Right lobe of liver (tissue), 6 donors: Measurements from ENCODE around the gene GFI1. TPM values are rescaled to one million over a fixed set of nuclear protein-coding genes. Genes with fewer than 3 reads are reported as not detected.

ENCODE experiments used
- ATAC-seq, 4 donors: fragments of 200-7000 bp; cut with Tn5 transposase; one replicate each; pipeline ENCODE4 v1.9.1; 2020; ENCODE audit warnings: mild to moderate bottlenecking in 4 of 4, moderate library complexity in 4 of 4
- DNase-seq, 3 donors: peaks; one replicate each; pipeline ENCODE4 v3.0.0-alpha.2; 2020
- H3K27ac ChIP-seq, 3 donors: fragments of 200-600 bp; one replicate each; pipeline ENCODE4 v1.8.0; 2022
- H3K27me3 ChIP-seq, 2 donors: fragments of 200-600 bp; one replicate each; pipeline ENCODE4 v1.8.0; 2022
- H3K36me3 ChIP-seq, 4 donors: fragments of 200-600 bp; sonication (generic) in 1 of 4; one replicate each; pipeline versions ENCODE4 v1.5.1 to v1.8.0; 2017 to 2022; ENCODE audit warnings: control low read depth in 1 of 4
- H3K4me1 ChIP-seq, 4 donors: fragments of 200-600 bp; sonication (generic) in 1 of 4; one replicate each; pipeline versions ENCODE4 v1.5.1 to v1.8.0; 2017 to 2022; ENCODE audit warnings: control low read depth in 1 of 4
- H3K4me3 ChIP-seq, 3 donors: fragments of 200-600 bp; one replicate each; pipeline ENCODE4 v1.8.0; 2022
- H3K9me3 ChIP-seq, 4 donors: fragments of 200-600 bp; sonication (generic) in 1 of 4; one replicate each; pipeline versions ENCODE4 v1.5.1 to v1.8.0; 2017 to 2022; ENCODE audit warnings: control low read depth in 1 of 4
- CTCF ChIP-seq, 4 donors: fragments of 200-600 bp in 3 of 4; fragments of 450-650 bp in 1 of 4; IDR thresholded peaks; one replicate each; pipeline versions ENCODE4 v1.5.1 to v1.8.0; 2016 to 2022; ENCODE audit warnings: antibody characterized with exemption in 4 of 4, mild to moderate bottlenecking in 2 of 4
- POLR2A ChIP-seq: fragments of 450-650 bp; IDR thresholded peaks from one replicate; pipeline ENCODE4 v1.6.1; 2017; ENCODE audit warnings: antibody characterized with exemption, mild to moderate bottlenecking
- WGBS: methylation state at CpG from one replicate; pipeline ENCODE4 v1.1.6; 2018; ENCODE audit warnings: low coverage, low lambda C conversion rate; ENCODE audit not compliant: insufficient coverage; ENCODE audit errors: missing lambda C conversion rate; 5-methylcytosine and 5-hydroxymethylcytosine counted together
- intact Hi-C, 2 donors: fragments of 100-400 bp; cut with DNase I; formaldehyde crosslinking; loops; one replicate each; pipeline versions ENCODE4 v1.11.2 to v1.14.1; 2022
- total RNA-seq, 6 experiments: library from RNA; depleted of rRNA in 2 of 6; stranded (reverse); fragments of >200 nt in 2 of 6; fragmentation: NEBNext Ultra II Directional in 3 of 6; extraction: Animal tissue kit (Norgen Biotek cat#: 25700) in 3 of 6; gene quantifications; one replicate each; pipeline versions ENCODE4 v1.1.0 to v1.2.4, GENCODE V29; 2016 to 2023
- donor health status: DM: no; HTN: yes; CAD: no.
- donor health status: DM: no; HTN: no; CAD: no.
- donor health status: DM: no; HTN: no; CAD: no.
- donor health status: DM: no; HTN: yes; CAD: no.
- donor health status: DM: no; HTN: yes; CAD: no.

Gene GFI1
- total RNA-seq, 6 experiments from 2014 or later: 0.12 to 0.80 (median 0.42) TPM

GRCh38 chr1:92480200-92480812 is 6.4 kb downstream of the GFI1 start:
- H3K4me1 ChIP-seq: peaks cover 0 to 46% (median 18%) of the 10 kb centered on the region in 4 donors

GRCh38 chr1:92479587-92479986 is 7.1 kb downstream of the GFI1 start:
- no peaks in the 10 kb centered on the region for H3K9me3 ChIP-seq
- no peak overlapping the region for H3K27ac ChIP-seq
- no peak for ATAC-seq
- no peak for TF ChIP-seq CTCF (IDR thresholded peaks at IDR 0.05)
- no peak for TF ChIP-seq POLR2A
- H3K36me3 ChIP-seq: no peaks in the 10 kb centered on the region
- DNase-seq: no peak
- intact Hi-C loops: no loop called here
- 85% methylated on average over 6 of the region's 9 CpGs for WGBS
- peaks cover 0 to 39% (median 14%) of the 10 kb centered on the region in 4 donors for H3K4me1 ChIP-seq
- peaks cover 0 to 45% of the 10 kb centered on the region in 2 donors for H3K27me3 ChIP-seq
- no peak overlapping the region for H3K4me3 ChIP-seq

More at GRCh38 chr1:92480200-92480812, 6.4 kb downstream of the GFI1 start:
- Histone ChIP-seq H3K27me3 (peaks cover under 1 to 52% of the 10 kb centered on the region in 2 donors), H3K4me3 (no peak overlapping the region), H3K27ac (no peak overlapping the region), H3K9me3 (no peaks in the 10 kb centered on the region), H3K36me3 (no peaks in the 10 kb centered on the region)
- 62% methylated on average over 12 of the region's 59 CpGs for WGBS
- DNase-seq: peak in 1 of 3 donors; percentile 51
- TF ChIP-seq POLR2A (no peak), CTCF (IDR thresholded peaks at IDR 0.05) (no peak)
- intact Hi-C loops: no loop called here
- ATAC-seq: no peak

- Histone ChIP-seq H3K4me1 (peaks cover 0 to 28% (median 9%) of the 10 kb centered on the region in 4 donors), H3K4me3 (no peak overlapping the region), H3K9me3 (no peaks in the 10 kb centered on the region), H3K36me3 (no peaks in the 10 kb centered on the region), H3K27me3 (peaks cover 0 to 33% of the 10 kb centered on the region in 2 donors), H3K27ac (no peak overlapping the region)
- WGBS: 86% methylated on average over 2 of the region's 3 CpGs
- ATAC-seq (no peak), DNase-seq (no peak)
- intact Hi-C loops: no loop called here
- TF ChIP-seq CTCF (IDR thresholded peaks at IDR 0.05) (no peak), POLR2A (no peak)
Observed at GRCh38 chr1:92478393-92478792, 8.3 kb downstream of the GFI1 start.

- no peaks in the 10 kb centered on the region for H3K36me3 ChIP-seq
- ATAC-seq: peak in 1 of 4 donors; percentile 7
- DNase-seq: no peak
- TF ChIP-seq CTCF (IDR thresholded peaks at IDR 0.05) (no peak), POLR2A (no peak)
- peaks cover 0 to 8% (median 0%) of the 10 kb centered on the region in 4 donors for H3K4me1 ChIP-seq
- intact Hi-C loops: no loop called here
- no peak overlapping the region for H3K4me3 ChIP-seq
- peaks cover 0 to 10% of the 10 kb centered on the region in 2 donors for H3K27me3 ChIP-seq
- no peaks in the 10 kb centered on the region for H3K9me3 ChIP-seq
- no peak overlapping the region for H3K27ac ChIP-seq
- 30% methylated on average over 7 of the region's 12 CpGs for WGBS
Observed at GRCh38 chr1:92476071-92476631, 10.6 kb downstream of the GFI1 start.
